HAP-1 (cell line): ENCODE measurements around the gene DISC1.
A peak's percentile ranks its signal among the peaks of the same experiment; 100 is the strongest.
"Not testable (repeated sequence)": the region's sequence is repeated elsewhere in the genome, so short reads cannot be mapped to it uniquely, and the experiment has no call there.

Source experiments
- DNase-seq, 2 experiments: peaks; one replicate each; pipeline ENCODE4 v3.0.0-alpha.2; 2016 to 2020; ENCODE audit warnings: low spot score in 2 of 2
- H3K27me3 ChIP-seq: fragments of 250-450 bp; sonication (Bioruptor Pico); 2 replicates; pipeline ENCODE4 v1.5.1; 2020; ENCODE audit warnings: low read depth, mild to moderate bottlenecking, moderate library complexity
- H3K36me3 ChIP-seq: fragments of 250-450 bp; sonication (Bioruptor Pico); replicated peaks from 2 replicates; pipeline ENCODE4 v1.5.1; 2020; ENCODE audit warnings: mild to moderate bottlenecking
- H3K4me1 ChIP-seq: fragments of 250-450 bp; sonication (Bioruptor Pico); 2 replicates; pipeline ENCODE4 v1.5.1; 2020; ENCODE audit warnings: mild to moderate bottlenecking
- H3K4me3 ChIP-seq: fragments of 250-450 bp; sonication (Bioruptor Pico); 2 replicates; pipeline ENCODE4 v1.5.1; 2020; ENCODE audit warnings: mild to moderate bottlenecking, moderate library complexity
- H3K9me3 ChIP-seq: fragments of 250-450 bp; sonication (Bioruptor Pico); 2 replicates; pipeline ENCODE4 v1.5.1; 2020; ENCODE audit warnings: mild to moderate bottlenecking, moderate library complexity
- in situ Hi-C: fragments of 300-500 bp; cut with MboI; formaldehyde crosslinking; loops from 3 replicates; pipeline ENCODE4 v1.14.3; 2020; ENCODE audit warnings: low sequenced_read_pairs, inconsistent platforms, mixed read lengths

DISC1 gene

DNA sequence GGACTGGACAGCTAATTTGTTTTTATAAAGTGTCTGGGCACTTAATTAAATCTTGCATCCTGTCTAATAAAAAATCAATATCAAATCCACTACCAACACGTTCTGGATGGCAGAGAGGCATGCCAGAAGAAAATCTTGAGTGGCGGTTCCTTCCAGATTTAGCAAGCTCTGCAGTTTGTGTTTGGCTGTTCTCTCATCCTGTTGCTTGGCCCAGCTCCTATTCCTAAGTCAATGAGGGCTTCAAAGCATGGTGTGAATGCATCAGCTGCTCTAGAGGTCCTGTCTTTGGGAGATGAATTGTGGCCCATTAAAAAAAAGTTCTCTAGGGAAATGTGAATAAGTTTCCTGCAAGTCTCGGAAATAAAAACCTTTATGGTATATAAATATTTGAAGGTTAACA, 90.3 kb downstream of the DISC1 start:
- Histone ChIP-seq H3K4me3 (no peak overlapping the region), H3K36me3 (no peaks in the 10 kb centered on the region), H3K27me3 (no peaks in the 10 kb centered on the region), H3K9me3 (no peaks in the 10 kb centered on the region), H3K4me1 (no peaks in the 10 kb centered on the region)
- DNase-seq, result no peak
- in situ Hi-C loops, result no loop called here

DNA sequence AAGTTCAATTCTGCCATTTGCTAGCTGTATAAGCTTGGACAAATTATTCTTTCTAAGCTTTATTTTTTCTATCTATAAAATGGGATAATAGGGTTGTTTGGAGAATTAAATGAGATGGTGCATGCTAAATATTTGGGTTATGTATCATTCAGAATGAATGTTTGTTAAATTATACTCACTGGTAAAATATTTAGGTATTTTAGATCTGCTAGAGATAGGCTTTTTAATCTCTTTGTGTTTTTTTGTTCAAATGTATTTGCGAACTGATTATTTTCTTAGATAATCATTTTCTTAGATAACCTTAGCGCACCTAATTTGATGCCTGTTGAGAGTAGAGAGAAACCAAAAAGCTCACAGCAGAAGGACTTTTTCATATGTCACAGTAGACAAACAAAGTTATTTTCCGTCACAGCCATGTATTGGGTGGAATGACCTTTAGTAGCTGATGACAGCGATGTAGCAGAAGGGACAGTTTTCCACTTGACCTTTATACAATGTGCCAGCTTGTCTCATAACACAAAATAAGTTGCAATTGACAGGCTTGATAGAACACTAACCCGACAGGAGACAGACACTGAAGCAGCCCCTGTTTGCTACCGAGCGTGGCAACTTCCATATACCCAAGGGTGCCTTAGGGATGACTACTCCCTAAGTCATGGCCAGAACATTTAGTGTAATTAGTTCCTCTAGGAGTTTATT, 93.0 kb downstream of the DISC1 start:
- Histone ChIP-seq H3K4me1 (no peaks in the 10 kb centered on the region), H3K4me3 (no peak overlapping the region), H3K9me3 (no peaks in the 10 kb centered on the region), H3K36me3 (no peaks in the 10 kb centered on the region), H3K27me3 (no peaks in the 10 kb centered on the region)
- in situ Hi-C loops, result no loop called here
- no peak for DNase-seq

- Histone ChIP-seq H3K27me3 (no peaks in the 10 kb centered on the region), H3K9me3 (no peaks in the 10 kb centered on the region), H3K4me3 (no peak overlapping the region), H3K4me1 (no peaks in the 10 kb centered on the region), H3K36me3 (no peaks in the 10 kb centered on the region)
- no peak for DNase-seq
- in situ Hi-C loops, result no loop called here
Measured at GRCh38 chr1:231720652-231721325, 94.2 kb downstream of the DISC1 start.

- no peaks in the 10 kb centered on the region for H3K4me1 ChIP-seq
- DNase-seq, result no peak
- no peak overlapping the region for H3K4me3 ChIP-seq
- no peaks in the 10 kb centered on the region for H3K27me3 ChIP-seq
- in situ Hi-C loops, result no loop called here
- H3K9me3 ChIP-seq, result no peaks in the 10 kb centered on the region
- no peaks in the 10 kb centered on the region for H3K36me3 ChIP-seq
Measured at GRCh38 chr1:231721436-231721835, 94.8 kb downstream of the DISC1 start.

DNA sequence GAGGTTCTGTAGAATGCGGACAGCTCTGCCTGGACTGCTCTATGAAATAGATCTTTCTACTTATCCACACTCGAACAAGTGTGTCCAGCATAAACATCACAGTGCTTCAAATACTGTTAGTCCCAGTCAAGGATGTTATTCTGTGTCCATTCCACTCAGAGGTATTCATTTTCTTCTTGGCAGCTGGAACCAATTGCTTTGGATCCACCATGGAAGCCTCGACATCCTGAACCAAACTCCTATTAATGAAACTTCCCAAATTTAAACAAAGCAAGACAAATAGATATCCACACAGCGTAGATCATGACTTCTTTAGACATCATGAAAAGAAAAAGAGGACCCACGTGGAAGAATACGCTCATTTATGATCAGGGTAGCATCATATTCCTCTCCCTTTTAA, 95.8 kb downstream of the DISC1 start:
- H3K4me1 ChIP-seq, result no peaks in the 10 kb centered on the region
- H3K36me3 ChIP-seq, result no peaks in the 10 kb centered on the region
- H3K4me3 ChIP-seq, result no peak overlapping the region
- H3K27me3 ChIP-seq, result no peaks in the 10 kb centered on the region
- no peak for DNase-seq
- in situ Hi-C loops, result no loop called here
- H3K9me3 ChIP-seq, result no peaks in the 10 kb centered on the region

DNA sequence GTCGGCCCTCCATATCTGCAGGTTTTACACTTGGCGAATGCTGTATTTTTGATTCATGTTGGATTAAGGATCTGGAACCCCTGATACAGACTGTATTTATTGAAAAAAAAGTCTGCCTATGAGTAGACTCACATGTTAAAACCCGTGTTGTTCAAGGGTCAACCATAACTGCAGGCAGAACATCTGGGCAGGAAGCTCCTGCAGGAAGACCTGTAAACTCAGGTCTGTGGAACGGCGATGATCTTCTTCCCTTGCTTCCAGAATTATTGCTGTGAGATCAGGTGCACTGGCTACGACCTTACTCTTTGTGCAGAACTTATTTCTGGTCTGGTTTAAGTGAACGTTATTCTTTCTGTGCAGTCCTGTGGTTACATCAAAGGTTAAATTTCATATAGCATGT, 96.6 kb downstream of the DISC1 start:
- DNase-seq, result no peak
- no peaks in the 10 kb centered on the region for H3K4me1 ChIP-seq
- H3K27me3 ChIP-seq, result no peaks in the 10 kb centered on the region
- in situ Hi-C loops, result no loop called here
- H3K36me3 ChIP-seq, result no peaks in the 10 kb centered on the region
- no peaks in the 10 kb centered on the region for H3K9me3 ChIP-seq
- H3K4me3 ChIP-seq, result no peak overlapping the region

GRCh38 chr1:231724041-231724440, 97.5 kb downstream of the DISC1 start:
- Histone ChIP-seq H3K36me3 (no peaks in the 10 kb centered on the region), H3K4me1 (no peaks in the 10 kb centered on the region), H3K9me3 (no peaks in the 10 kb centered on the region), H3K4me3 (no peak overlapping the region), H3K27me3 (no peaks in the 10 kb centered on the region)
- in situ Hi-C loops, result no loop called here
- DNase-seq, result no peak

DNA sequence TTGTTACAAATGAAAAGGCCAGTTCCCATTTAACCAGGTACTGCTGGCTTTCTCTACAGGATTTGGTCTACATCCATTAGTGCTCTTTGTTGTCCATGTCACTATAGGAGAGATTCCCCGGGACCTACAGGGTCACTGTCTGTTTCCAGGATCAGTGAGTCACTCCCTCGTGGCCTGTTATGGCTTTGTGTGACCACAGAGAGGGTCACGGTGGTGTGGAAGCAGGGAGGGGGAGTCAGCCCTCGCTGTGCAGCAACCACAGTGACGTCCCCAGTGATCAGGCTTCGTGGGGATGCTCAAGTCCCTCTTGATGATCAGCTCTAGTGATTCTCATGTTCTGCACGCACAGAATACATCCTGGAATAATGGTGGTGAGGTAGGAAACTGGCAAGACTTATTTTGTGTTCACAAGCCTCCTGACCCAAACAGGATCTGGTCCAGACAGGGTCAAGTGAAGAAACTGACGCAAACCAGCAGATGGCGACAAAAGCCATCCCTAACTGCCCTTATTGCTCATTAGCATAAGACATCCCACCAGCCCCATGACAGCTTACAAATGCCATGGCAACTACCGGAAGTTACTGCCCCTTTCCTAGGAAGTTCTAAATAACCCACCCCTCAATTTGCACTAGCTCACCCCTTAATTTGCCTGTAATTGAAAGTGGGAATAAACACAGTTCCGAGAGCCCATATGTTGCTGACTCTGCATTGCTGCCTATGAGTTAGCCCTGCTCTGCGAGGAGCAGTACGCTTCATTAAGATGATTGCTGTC, 98.5 kb downstream of the DISC1 start:
- no peak overlapping the region for H3K4me3 ChIP-seq
- DNase-seq, result peak; percentile 32 to 65
- no peaks in the 10 kb centered on the region for H3K27me3 ChIP-seq
- no peaks in the 10 kb centered on the region for H3K36me3 ChIP-seq
- H3K4me1 ChIP-seq, result no peaks in the 10 kb centered on the region
- in situ Hi-C loops, result no loop called here
- H3K9me3 ChIP-seq, result no peaks in the 10 kb centered on the region

GRCh38 chr1:231727171-231727570, 100.6 kb downstream of the DISC1 start:
- in situ Hi-C loops, result no loop called here
- DNase-seq, result no peak
- H3K4me1 ChIP-seq, result no peaks in the 10 kb centered on the region
- H3K9me3 ChIP-seq, result no peaks in the 10 kb centered on the region
- no peaks in the 10 kb centered on the region for H3K36me3 ChIP-seq
- no peaks in the 10 kb centered on the region for H3K27me3 ChIP-seq
- no peak overlapping the region for H3K4me3 ChIP-seq

DNA sequence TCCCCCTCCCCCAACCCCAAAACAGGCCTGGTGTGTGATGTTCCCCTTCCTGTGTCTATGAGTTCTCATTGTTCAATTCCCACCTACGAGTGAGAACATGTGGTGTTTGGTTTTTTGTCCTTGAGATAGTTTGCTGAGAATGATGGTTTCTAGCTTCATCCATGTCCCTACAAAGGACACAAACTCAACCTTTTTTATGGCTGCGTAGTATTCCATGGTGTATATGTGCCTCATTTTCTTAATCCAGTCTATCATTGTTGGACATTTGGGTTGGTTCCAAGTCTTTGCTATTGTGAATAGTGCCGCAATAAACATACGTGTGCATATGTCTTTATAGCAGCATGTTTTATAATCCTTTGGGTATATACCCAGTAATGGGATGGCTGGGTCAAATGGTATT, 102.4 kb downstream of the DISC1 start:
- H3K36me3 ChIP-seq, in situ Hi-C loops, H3K4me3 ChIP-seq, H3K27me3 ChIP-seq, DNase-seq, H3K4me1 ChIP-seq, H3K9me3 ChIP-seq: not testable (repeated sequence)

- in situ Hi-C loops, result no loop called here
- H3K27me3 ChIP-seq, result no peaks in the 10 kb centered on the region
- DNase-seq, result no peak
- H3K9me3 ChIP-seq, result no peaks in the 10 kb centered on the region
- no peaks in the 10 kb centered on the region for H3K36me3 ChIP-seq
- H3K4me1 ChIP-seq, result no peaks in the 10 kb centered on the region
- no peak overlapping the region for H3K4me3 ChIP-seq
Measured at GRCh38 chr1:231729544-231729943, 103.0 kb downstream of the DISC1 start.

GRCh38 chr1:231731268-231731667, 104.7 kb downstream of the DISC1 start:
- in situ Hi-C loops, result no loop called here
- Histone ChIP-seq H3K9me3 (no peaks in the 10 kb centered on the region), H3K36me3 (no peaks in the 10 kb centered on the region), H3K27me3 (no peaks in the 10 kb centered on the region), H3K4me3 (no peak overlapping the region), H3K4me1 (no peaks in the 10 kb centered on the region)
- no peak for DNase-seq

DNA sequence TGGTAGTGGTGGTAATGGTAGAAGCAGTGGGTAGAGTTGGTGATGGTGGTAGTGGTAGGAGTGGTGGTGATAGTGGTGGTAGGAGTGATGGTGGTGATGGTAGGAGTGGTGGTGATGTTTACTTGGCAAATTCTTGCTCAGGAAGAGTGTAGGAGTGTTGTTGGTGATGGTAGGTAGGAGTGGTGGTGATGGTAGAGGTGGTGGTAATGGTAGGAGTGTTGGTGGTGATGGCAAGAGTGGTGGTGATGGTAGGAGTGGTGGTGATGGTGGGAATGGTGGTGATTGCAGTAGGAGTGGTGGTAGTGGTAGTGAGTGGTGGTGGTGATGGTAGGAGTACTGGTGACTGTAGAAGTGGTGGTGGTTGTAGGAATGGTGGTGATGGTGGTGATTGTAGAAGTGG, 106.5 kb downstream of the DISC1 start:
- H3K36me3 ChIP-seq, result no peaks in the 10 kb centered on the region
- no peak for DNase-seq
- in situ Hi-C loops, result no loop called here
- no peaks in the 10 kb centered on the region for H3K9me3 ChIP-seq
- H3K4me1 ChIP-seq, result no peaks in the 10 kb centered on the region
- no peaks in the 10 kb centered on the region for H3K27me3 ChIP-seq
- H3K4me3 ChIP-seq, result no peak overlapping the region

- Histone ChIP-seq H3K4me3 (no peak overlapping the region), H3K36me3 (no peaks in the 10 kb centered on the region), H3K27me3 (no peaks in the 10 kb centered on the region), H3K9me3 (no peaks in the 10 kb centered on the region), H3K4me1 (no peaks in the 10 kb centered on the region)
- DNase-seq, result no peak
- in situ Hi-C loops, result no loop called here
Measured at GRCh38 chr1:231733672-231734071, 107.1 kb downstream of the DISC1 start.
